Gastroesophageal sphincter (tissue), 3 donors: ENCODE results near the gene BCR.

Experiments used
- POLR2AphosphoS5 ChIP-seq: sonication (generic); formaldehyde crosslinking; IDR thresholded peaks from one replicate; pipeline ENCODE4 v1.6.1; 2017; ENCODE audit warnings: antibody characterized with exemption
- TF ChIP-seq, protein P1 (sequence below), 4 experiments: fragments of 200-600 bp in 2 of 4; fragments of 450-650 bp in 2 of 4; sonication (generic) in 1 of 4; IDR thresholded peaks; one replicate each; pipeline ENCODE4 v1.5.1; 2017 to 2019; ENCODE audit warnings: antibody characterized with exemption in 4 of 4, mild to moderate bottlenecking in 2 of 4, moderate library complexity in 2 of 4

DNA sequence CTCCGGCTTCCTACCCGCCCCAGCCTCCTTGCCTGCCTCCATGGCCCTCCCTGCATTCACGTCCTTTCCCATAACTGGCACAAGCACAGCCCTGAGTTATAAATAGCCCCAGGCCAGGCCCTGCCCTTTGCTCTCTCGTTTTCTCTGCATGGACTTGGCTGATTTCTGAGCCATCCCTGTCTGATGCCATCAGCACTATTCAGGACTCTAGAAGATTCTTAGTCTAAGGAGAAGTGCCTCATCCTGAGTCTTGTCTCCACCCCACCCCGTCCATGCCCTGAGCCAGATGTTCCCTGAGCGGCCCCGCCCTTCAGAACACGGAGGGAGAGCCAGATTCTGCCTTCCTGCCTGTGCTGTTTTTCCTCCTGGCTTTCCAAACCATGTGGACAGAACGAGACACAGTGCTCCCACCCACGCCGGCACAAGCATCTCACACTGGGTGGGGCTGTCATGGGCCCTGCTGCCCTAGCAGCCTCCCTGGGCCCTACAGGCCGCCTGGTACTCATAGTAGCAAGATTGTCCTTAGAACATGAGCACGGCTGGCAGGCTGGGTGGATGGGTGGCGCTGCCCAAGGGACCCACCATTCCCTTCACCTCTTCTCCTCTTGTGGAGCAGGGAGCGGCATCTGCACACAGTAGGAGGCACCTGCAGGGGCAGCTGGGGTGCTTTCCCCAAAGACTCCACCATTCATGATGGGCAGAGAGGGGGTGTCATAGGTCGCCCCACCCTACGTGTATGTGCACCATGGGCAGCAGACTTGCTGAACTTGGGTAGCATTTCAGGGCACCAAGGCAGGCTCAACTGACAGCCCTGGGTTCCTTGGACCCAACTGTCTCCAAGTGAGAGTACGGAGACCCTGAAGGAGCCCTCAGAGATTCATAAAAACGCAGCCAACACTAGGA is 76.9 kb downstream of the BCR start:
- TF ChIP-seq, protein P1, sequence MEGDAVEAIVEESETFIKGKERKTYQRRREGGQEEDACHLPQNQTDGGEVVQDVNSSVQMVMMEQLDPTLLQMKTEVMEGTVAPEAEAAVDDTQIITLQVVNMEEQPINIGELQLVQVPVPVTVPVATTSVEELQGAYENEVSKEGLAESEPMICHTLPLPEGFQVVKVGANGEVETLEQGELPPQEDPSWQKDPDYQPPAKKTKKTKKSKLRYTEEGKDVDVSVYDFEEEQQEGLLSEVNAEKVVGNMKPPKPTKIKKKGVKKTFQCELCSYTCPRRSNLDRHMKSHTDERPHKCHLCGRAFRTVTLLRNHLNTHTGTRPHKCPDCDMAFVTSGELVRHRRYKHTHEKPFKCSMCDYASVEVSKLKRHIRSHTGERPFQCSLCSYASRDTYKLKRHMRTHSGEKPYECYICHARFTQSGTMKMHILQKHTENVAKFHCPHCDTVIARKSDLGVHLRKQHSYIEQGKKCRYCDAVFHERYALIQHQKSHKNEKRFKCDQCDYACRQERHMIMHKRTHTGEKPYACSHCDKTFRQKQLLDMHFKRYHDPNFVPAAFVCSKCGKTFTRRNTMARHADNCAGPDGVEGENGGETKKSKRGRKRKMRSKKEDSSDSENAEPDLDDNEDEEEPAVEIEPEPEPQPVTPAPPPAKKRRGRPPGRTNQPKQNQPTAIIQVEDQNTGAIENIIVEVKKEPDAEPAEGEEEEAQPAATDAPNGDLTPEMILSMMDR (IDR thresholded peaks at IDR 0.05), result peak in 1 of 4 experiments; percentile 2
- TF ChIP-seq POLR2AphosphoS5, result peak; percentile 57
